H1 (cell line): ENCODE data around the gene VSIR. TPM values are rescaled to one million over a fixed set of nuclear protein-coding genes. Genes with fewer than 3 reads are reported as not detected.

Experiments used
- ATF3 ChIP-seq: IDR thresholded peaks from 2 replicates; pipeline ENCODE4 v1.6.1; 2011; ENCODE audit warnings: low read depth, mild to moderate bottlenecking, low read length; ENCODE audit not compliant: insufficient read depth
- polyA plus RNA-seq, 7 experiments: library from polyadenylated mRNA; depleted of rRNA in 3 of 7; stranded (reverse) in 5 of 7; unstranded in 2 of 7; fragments of >200 nt in 5 of 7; fragments of 200-250 nt in 2 of 7; gene quantifications; 1 replicate in 5 of 7; 2 replicates in 1 of 7; 4 replicates in 1 of 7; pipeline versions ENCODE4 v1.2.1 to v1.2.3, GENCODE V29; 2011 to 2013; ENCODE audit warnings: missing spikeins in 2 of 7, mixed read lengths in 2 of 7
- total RNA-seq: library from RNA; stranded (reverse); fragmentation: NEBNext Ultra II Directional; extraction: Animal tissue kit (Norgen Biotek cat#: 25700); gene quantifications from 2 replicates; pipeline ENCODE4 v1.2.1, GENCODE V29; 2021

The VSIR gene
- total and polyA plus RNA-seq, 2 of the 8 experiments (the other 6 are each of a cell fraction or from before 2014, with no cell fraction given): 0.33 TPM; not detected in 1

GRCh38 chr10:71710519-71710918, 62.8 kb downstream of the VSIR start (continued):
- TF ChIP-seq ATF3: no peak
